C4-2B (cell line): Measurements from ENCODE around the gene MLEC.

Source experiments
- H3K27ac ChIP-seq: fragments of 450-650 bp; 2 replicates; pipeline ENCODE4 v1.5.1; 2017
- ZFX ChIP-seq: fragments of 450-650 bp; IDR thresholded peaks from 2 replicates; pipeline ENCODE4 v1.6.1; 2017
- TF ChIP-seq, protein P1 (sequence below): fragments of 450-650 bp; conservative IDR thresholded peaks from 2 replicates; pipeline ENCODE4 v1.5.1; 2017; ENCODE audit warnings: mild to moderate bottlenecking

Gene MLEC

DNA sequence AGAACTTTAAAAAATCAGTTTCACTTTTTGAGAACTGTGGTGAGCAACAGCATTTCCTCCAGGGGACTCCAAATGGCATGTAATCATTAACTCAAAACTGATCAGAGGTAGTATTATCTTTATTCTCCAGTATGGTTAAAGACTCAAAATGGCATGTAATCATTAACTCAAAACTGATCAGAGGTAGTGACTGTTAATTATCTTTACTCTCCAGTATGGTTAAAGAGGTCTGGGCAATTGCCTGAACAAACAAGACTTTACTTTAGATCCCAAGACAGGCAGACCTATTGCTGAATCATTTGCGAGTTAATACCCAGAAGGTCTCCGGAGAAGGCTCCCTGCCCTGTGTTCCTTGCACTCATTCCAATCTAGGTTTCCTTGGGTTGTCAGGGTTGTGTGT lies 32.1 kb downstream of the MLEC start:
- TF ChIP-seq ZFX: no peak
- TF ChIP-seq, protein P1, sequence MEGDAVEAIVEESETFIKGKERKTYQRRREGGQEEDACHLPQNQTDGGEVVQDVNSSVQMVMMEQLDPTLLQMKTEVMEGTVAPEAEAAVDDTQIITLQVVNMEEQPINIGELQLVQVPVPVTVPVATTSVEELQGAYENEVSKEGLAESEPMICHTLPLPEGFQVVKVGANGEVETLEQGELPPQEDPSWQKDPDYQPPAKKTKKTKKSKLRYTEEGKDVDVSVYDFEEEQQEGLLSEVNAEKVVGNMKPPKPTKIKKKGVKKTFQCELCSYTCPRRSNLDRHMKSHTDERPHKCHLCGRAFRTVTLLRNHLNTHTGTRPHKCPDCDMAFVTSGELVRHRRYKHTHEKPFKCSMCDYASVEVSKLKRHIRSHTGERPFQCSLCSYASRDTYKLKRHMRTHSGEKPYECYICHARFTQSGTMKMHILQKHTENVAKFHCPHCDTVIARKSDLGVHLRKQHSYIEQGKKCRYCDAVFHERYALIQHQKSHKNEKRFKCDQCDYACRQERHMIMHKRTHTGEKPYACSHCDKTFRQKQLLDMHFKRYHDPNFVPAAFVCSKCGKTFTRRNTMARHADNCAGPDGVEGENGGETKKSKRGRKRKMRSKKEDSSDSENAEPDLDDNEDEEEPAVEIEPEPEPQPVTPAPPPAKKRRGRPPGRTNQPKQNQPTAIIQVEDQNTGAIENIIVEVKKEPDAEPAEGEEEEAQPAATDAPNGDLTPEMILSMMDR: no peak
- H3K27ac ChIP-seq: no peak overlapping the region

DNA sequence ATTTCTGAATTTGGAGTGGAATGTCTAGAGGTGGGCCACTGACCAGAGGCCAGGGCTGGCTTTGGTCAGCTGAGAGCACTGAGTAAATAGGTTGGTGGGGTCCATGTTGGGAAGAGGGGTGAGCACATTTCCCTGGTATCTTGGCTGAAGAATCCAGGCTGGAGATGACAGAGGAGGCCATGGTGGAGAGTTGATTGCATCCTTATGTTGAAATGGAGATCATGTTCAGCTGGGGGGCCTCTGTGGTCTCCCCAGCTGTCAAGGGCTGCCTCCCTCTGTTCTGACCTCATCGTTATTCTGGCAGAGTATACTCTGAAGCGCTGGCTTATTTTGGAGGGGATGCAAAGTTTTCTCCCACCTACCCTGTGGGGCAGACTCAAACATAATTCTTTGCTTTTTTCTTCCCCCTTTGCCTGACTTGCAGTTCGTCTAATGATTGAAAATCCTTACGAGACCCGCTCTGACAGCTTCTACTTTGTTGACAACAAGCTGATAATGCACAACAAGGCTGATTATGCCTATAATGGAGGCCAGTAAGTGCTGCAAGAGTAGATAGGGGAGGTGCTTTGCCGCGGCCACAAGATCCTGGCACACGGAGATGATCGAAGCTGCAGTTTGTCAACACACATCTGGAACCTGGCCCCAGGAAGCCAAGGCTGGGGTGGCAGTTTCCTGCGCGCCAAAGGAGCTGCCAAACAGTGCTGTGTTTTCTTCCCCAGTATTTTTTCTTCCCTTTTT lies 32.7 kb downstream of the MLEC start:
- no peak for TF ChIP-seq ZFX
- TF ChIP-seq, protein P1: no peak
- H3K27ac ChIP-seq: no peak overlapping the region

DNA sequence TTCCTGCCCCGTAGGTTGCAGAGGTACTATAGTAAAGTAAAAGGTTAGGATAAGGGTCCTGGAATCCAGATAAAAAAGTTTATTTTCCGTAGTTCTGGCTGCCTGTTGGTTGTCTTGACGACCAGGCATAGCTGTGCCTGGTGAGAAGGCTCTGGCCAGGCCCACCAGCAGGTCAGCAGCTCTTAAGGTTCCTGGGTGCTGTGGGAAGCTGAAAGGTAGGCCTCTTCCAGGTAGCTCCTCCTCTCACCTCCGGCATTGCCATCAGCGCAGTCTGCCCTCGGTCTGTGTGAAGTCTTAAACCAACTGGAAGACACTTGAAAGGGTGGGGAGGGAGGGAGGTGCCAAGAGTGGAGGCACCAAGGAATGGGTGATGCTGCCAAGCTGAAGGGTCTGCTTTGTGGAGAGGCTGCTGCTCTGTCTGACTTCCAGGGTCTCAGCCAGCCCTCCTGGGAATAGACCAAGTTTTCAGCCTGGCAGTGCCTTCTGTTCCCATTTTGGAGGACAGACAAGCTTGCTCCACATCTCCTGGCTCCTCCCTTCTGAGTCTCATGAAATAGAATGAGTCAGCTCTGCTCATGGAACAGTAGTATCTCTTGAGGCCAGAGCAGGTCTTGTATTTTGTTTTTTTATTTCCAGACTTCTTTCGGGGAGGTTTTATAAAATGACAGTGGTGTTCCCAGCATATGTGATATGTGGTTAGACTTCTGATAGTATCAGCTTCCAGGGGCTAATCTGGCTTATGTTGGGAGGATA lies 33.5 kb downstream of the MLEC start:
- TF ChIP-seq, protein P1: no peak
- TF ChIP-seq ZFX: no peak
- no peak overlapping the region for H3K27ac ChIP-seq

GRCh38 chr12:120720987-120721801 lies 34.2 kb downstream of the MLEC start:
- H3K27ac ChIP-seq: no peak overlapping the region
- no peak for TF ChIP-seq ZFX
- TF ChIP-seq, protein P1: no peak

DNA sequence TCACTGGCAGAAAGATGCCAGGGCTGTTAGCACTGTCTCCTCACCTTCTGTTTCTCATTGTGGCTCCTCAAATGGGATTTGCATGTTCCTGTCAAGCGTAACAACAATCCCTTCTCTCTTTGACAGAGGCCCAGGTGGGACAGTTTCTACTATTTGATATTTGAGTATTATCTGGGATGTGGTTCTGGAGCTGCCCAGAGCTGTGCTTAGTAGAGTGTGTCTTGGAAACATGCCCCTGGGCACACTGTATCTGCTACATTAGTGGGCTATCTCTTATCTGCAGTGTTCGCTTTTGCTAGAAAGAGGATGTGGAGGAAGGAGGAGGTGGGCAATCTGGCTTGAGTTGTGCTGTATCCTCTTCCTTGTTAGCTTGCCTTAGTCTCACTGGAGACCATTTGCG lies 34.9 kb downstream of the MLEC start:
- H3K27ac ChIP-seq: no peak overlapping the region

DNA sequence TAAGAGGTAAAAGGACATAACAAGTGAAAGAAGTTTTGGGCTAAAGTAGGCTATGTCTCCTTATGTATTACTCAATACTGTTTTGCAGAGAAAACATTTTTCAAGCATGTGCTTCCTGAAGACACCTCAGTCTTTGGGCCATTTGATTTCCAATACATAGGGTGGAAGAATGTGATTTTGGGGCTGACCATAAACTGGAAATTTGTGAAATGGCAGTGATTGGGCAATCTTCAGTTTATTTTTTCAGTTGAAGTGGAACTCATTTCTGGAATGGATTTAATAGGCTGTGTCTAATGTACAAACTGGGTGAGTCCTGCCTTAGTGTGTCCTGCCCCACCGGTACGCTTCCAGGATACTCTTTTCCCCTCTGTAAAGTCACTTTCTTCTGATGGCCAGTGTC lies 35.8 kb downstream of the MLEC start:
- TF ChIP-seq, protein P1: no peak
- TF ChIP-seq ZFX: no peak
- no peak overlapping the region for H3K27ac ChIP-seq

More for the DNA sequence above, 34.9 kb downstream of the MLEC start:
- no peak for TF ChIP-seq ZFX
- TF ChIP-seq, protein P1: no peak

DNA sequence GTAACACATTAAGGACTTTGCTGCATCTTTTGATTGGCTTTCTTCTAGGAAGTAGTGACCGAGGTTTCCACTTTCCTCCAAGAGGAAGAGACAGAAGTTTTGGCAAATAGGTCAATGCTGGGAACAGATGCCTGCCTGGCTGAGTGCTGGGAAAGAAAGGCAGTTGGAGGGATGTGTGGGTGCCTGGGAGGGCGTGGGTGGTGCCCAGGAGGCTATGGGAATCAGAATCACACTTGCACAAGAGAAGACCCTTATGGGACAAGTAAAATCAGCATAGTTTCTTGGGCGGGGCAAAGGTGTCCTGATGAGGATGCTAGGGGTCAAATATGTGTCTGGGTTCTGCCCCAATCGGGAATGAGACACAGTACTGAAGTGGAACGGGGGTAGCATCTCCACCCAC lies 37.8 kb downstream of the MLEC start:
- TF ChIP-seq, protein P1: no peak
- TF ChIP-seq ZFX: no peak
- no peak overlapping the region; the same call in 1 of the 2 replicates for H3K27ac ChIP-seq
